Adipocyte (in vitro differentiated cells): Measurements from ENCODE around the gene DEPDC4.
"Not testable (repeated sequence)": the region's sequence is repeated elsewhere in the genome, so short reads cannot be mapped to it uniquely, and the experiment has no call there.

Experiments used
- DNase-seq: peaks from one replicate; pipeline ENCODE4 v3.0.0-alpha.2; 2015; ENCODE audit warnings: low read depth
- H3K27me3 ChIP-seq: replicated peaks from 2 replicates; pipeline ENCODE4 v1.7.0; 2013; ENCODE audit warnings: mild to moderate bottlenecking, low read length, moderate library complexity; ENCODE audit not compliant: control insufficient read depth, insufficient read depth
- H3K36me3 ChIP-seq: 2 replicates; pipeline ENCODE4 v1.7.0; 2013; ENCODE audit warnings: low read length, mild to moderate bottlenecking, moderate library complexity; ENCODE audit not compliant: control insufficient read depth, insufficient read depth, severe bottlenecking
- H3K4me1 ChIP-seq: 2 replicates; pipeline ENCODE4 v1.7.0; 2013; ENCODE audit warnings: mild to moderate bottlenecking, low read length, moderate library complexity; ENCODE audit not compliant: control insufficient read depth, insufficient read depth
- H3K4me3 ChIP-seq: 2 replicates; pipeline ENCODE4 v1.7.0; 2013; ENCODE audit warnings: mild to moderate bottlenecking, low read length, moderate library complexity
- H3K9ac ChIP-seq: 2 replicates; pipeline ENCODE4 v1.7.0; 2013; ENCODE audit warnings: mild to moderate bottlenecking, low read length, moderate library complexity
- H3K9me3 ChIP-seq: 2 replicates; pipeline ENCODE4 v1.7.0; 2013; ENCODE audit warnings: mild to moderate bottlenecking, low read length, moderate library complexity; ENCODE audit not compliant: control insufficient read depth

Gene DEPDC4

GRCh38 chr12:100266835-100267602 lies at the start of gene DEPDC4, which contains the start of gene SCYL2:
DEPDC4 (minus strand) TSS chr12:100267079; CDS start chr12:100267076, 3 bp downstream.
SCYL2 (plus strand) TSS chr12:100267177; CDS start chr12:100282971, 15,794 bp downstream.
- Histone ChIP-seq H3K4me3 (peak within 1 kb of the TSS; percentile 94), H3K9me3 (no peaks in the 10 kb centered on the region), H3K9ac (peak within 1 kb of the TSS; percentile 89), H3K36me3 (no peaks in the 10 kb centered on the region), H3K27me3 (no peaks in the 10 kb centered on the region), H3K4me1 (peaks cover 23% of the 10 kb centered on the region)
- DNase-seq: peak; percentile 99

DNA sequence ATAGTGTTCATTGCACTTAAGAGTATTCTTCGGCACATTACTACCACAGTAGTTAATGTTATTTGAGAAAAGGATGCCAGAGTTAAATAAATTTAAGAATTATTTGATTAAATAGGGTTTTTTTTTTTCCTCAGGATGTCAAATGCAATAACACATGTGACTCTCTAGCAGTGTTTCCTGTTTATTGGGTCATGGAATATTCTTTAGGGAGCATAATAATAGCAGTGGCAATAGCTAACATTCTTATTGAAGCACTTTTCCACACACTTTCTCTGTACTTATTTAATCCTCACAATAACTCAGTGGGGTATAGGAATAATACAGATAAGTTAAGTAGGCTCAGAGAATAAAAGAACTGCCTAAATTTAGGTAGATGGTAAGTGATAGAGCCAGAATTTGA lies 44.4 kb upstream of the DEPDC4 start:
- H3K4me1 ChIP-seq: no peaks in the 10 kb centered on the region
- peaks cover 52% of the 10 kb centered on the region for H3K36me3 ChIP-seq
- no peaks in the 10 kb centered on the region for H3K9me3 ChIP-seq
- H3K4me3 ChIP-seq: no peak overlapping the region
- DNase-seq: no peak
- no peaks in the 10 kb centered on the region for H3K27me3 ChIP-seq
- no peak overlapping the region for H3K9ac ChIP-seq

- H3K4me1 ChIP-seq, H3K9me3 ChIP-seq, H3K4me3 ChIP-seq, H3K27me3 ChIP-seq, DNase-seq, H3K9ac ChIP-seq: not testable (repeated sequence)
- H3K36me3 ChIP-seq: peaks cover 36% of the 10 kb centered on the region
Measured at GRCh38 chr12:100308138-100308537, 41.3 kb upstream of the DEPDC4 start.

- not testable (repeated sequence) for H3K4me3 ChIP-seq, H3K9me3 ChIP-seq, DNase-seq, H3K9ac ChIP-seq, H3K27me3 ChIP-seq, H3K4me1 ChIP-seq
- H3K36me3 ChIP-seq: peaks cover 32% of the 10 kb centered on the region
Measured at GRCh38 chr12:100304334-100304733, 37.5 kb upstream of the DEPDC4 start.

- Histone ChIP-seq H3K27me3 (no peaks in the 10 kb centered on the region), H3K9ac (no peak overlapping the region), H3K4me3 (no peak overlapping the region), H3K4me1 (no peaks in the 10 kb centered on the region), H3K36me3 (peaks cover 33% of the 10 kb centered on the region), H3K9me3 (no peaks in the 10 kb centered on the region)
- DNase-seq: no peak
Measured at GRCh38 chr12:100303831-100304230, 37.0 kb upstream of the DEPDC4 start.

DNA sequence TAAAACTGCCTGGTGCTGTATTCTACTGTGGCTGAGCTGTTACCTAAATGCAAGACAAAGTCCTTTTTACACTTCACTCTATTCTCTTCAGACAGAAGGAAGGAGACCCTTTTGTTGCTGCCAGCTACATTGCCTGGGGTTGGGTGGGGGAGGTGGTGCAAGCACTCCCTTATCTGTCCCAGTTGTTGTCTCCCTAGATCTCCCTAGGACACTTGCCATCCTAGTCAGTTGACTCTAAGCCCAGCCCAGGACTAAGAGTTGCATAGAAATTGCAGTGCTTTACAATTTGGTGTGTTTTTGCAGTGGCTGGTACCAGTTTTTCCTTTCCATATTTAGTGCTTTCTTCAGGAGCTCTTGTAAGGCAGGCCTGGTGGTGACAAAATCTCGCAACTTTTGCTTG lies 35.2 kb upstream of the DEPDC4 start:
- H3K9me3 ChIP-seq: no peaks in the 10 kb centered on the region
- H3K9ac ChIP-seq: no peak overlapping the region
- no peaks in the 10 kb centered on the region for H3K27me3 ChIP-seq
- peaks cover 43% of the 10 kb centered on the region for H3K36me3 ChIP-seq
- DNase-seq: no peak
- H3K4me3 ChIP-seq: no peak overlapping the region
- H3K4me1 ChIP-seq: no peaks in the 10 kb centered on the region

- Histone ChIP-seq H3K9me3 (no peaks in the 10 kb centered on the region), H3K27me3 (no peaks in the 10 kb centered on the region), H3K4me1 (no peaks in the 10 kb centered on the region), H3K9ac (no peak overlapping the region), H3K36me3 (peaks cover 41% of the 10 kb centered on the region), H3K4me3 (no peak overlapping the region)
- peak; percentile 14 for DNase-seq
Measured at GRCh38 chr12:100295764-100296555, 29.1 kb upstream of the DEPDC4 start.

GRCh38 chr12:100294366-100294765 lies 27.5 kb upstream of the DEPDC4 start:
- H3K4me3 ChIP-seq, H3K27me3 ChIP-seq, H3K9ac ChIP-seq, DNase-seq, H3K9me3 ChIP-seq, H3K4me1 ChIP-seq: not testable (repeated sequence)
- peaks cover 34% of the 10 kb centered on the region for H3K36me3 ChIP-seq

GRCh38 chr12:100293017-100293416 lies 26.1 kb upstream of the DEPDC4 start:
- no peak overlapping the region for H3K4me3 ChIP-seq
- no peaks in the 10 kb centered on the region for H3K27me3 ChIP-seq
- DNase-seq: no peak
- H3K4me1 ChIP-seq: no peaks in the 10 kb centered on the region
- H3K9ac ChIP-seq: no peak overlapping the region
- H3K9me3 ChIP-seq: no peaks in the 10 kb centered on the region
- peaks cover 25% of the 10 kb centered on the region for H3K36me3 ChIP-seq

GRCh38 chr12:100290016-100290415 lies 23.1 kb upstream of the DEPDC4 start:
- Histone ChIP-seq H3K9me3 (no peaks in the 10 kb centered on the region), H3K9ac (no peak overlapping the region), H3K36me3 (peaks cover 24% of the 10 kb centered on the region), H3K27me3 (no peaks in the 10 kb centered on the region), H3K4me3 (no peak overlapping the region), H3K4me1 (no peaks in the 10 kb centered on the region)
- DNase-seq: no peak

DNA sequence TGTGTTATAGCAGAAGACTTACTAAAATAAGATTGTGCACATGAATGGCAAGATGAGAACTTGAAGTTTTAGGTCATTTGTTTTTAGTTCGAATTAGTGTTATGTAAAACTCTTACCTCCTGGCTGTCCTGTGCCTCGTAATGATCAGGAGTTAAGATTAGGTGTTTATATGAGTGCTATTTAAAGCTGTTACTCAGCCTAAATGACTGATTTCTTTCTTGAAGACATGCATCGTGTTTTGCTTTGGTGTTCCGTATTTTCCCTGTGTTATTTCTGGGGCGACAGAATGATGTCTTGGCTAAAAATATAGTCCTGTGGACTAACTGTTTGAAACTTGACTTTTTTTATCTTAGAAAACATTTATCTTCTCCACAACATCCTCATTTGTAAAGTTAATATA lies 22.2 kb upstream of the DEPDC4 start:
- Histone ChIP-seq H3K4me3 (no peak overlapping the region), H3K27me3 (no peaks in the 10 kb centered on the region), H3K9me3 (no peaks in the 10 kb centered on the region), H3K9ac (no peak overlapping the region), H3K4me1 (no peaks in the 10 kb centered on the region), H3K36me3 (peaks cover 32% of the 10 kb centered on the region)
- DNase-seq: no peak
